Testis (tissue), 3 donors: ENCODE data around the gene ST7. TPM values are rescaled to one million over a fixed set of nuclear protein-coding genes. Genes with fewer than 3 reads are reported as not detected.

Experiments
- DNase-seq: peaks from one replicate; pipeline ENCODE4 v3.0.0-alpha.2; 2019
- H3K27ac ChIP-seq, 2 donors: fragments of 200-600 bp; sonication (generic); one replicate each; pipeline ENCODE4 v1.5.1; 2019
- H3K27me3 ChIP-seq: fragments of 200-600 bp; sonication (generic); one replicate; pipeline ENCODE4 v1.5.1; 2019
- H3K36me3 ChIP-seq: fragments of 200-600 bp; sonication (generic); one replicate; pipeline ENCODE4 v1.5.1; 2017; ENCODE audit warnings: low read depth; ENCODE audit errors: missing control alignments
- H3K4me1 ChIP-seq: fragments of 200-600 bp; sonication (generic); one replicate; pipeline ENCODE4 v1.5.1; 2019
- H3K4me3 ChIP-seq, 2 donors: fragments of 200-600 bp; sonication (generic); one replicate each; pipeline ENCODE4 v1.5.1; 2017 to 2019
- H3K9me3 ChIP-seq: fragments of 200-600 bp; sonication (generic); one replicate; pipeline ENCODE4 v1.5.1; 2017
- CTCF ChIP-seq, 3 experiments: fragments of 450-650 bp in 2 of 3; fragments of 200-600 bp in 1 of 3; sonication (generic) in 1 of 3; IDR thresholded peaks; one replicate each; pipeline ENCODE4 v1.5.1; 2016 to 2019; ENCODE audit warnings: antibody characterized with exemption in 3 of 3, mild to moderate bottlenecking in 2 of 3, moderate library complexity in 1 of 3
- POLR2A ChIP-seq: fragments of 450-650 bp; IDR thresholded peaks from one replicate; pipeline ENCODE4 v1.6.1; 2017; ENCODE audit warnings: antibody characterized with exemption, mild to moderate bottlenecking, moderate library complexity
- WGBS, 2 donors: methylation state at CpG; one replicate each; pipeline ENCODE4 v1.1.5; 2018; 5-methylcytosine and 5-hydroxymethylcytosine counted together
- intact Hi-C: fragments of 100-400 bp; cut with DNase I; formaldehyde crosslinking; loops from one replicate; pipeline ENCODE4 v1.15.1; 2023; ENCODE audit warnings: low total_unique reads
- polyA plus RNA-seq: library from polyadenylated mRNA; stranded (reverse); fragments of 350-450 nt; fragmentation: Illumina TruSeq; extraction: RNeasy Lipid Tissue Mini Kit (QIAGEN cat#74804); gene quantifications from one replicate; pipeline ENCODE4 v1.2.3, GENCODE V29; 2014; ENCODE audit warnings: low read depth, low replicate concordance; ENCODE audit not compliant: insufficient read depth
- total RNA-seq, 2 donors: library from RNA; depleted of rRNA; stranded (reverse); fragments of >200 nt; gene quantifications; one replicate each; pipeline ENCODE4 v1.2.3, GENCODE V29; 2016

The ST7 gene
- total and polyA plus RNA-seq, 3 donors from 2014 or later: 15.9 to 25.3 (median 23.2) TPM

GRCh38 chr7:117212969-117213877, 259.9 kb downstream of the ST7 start:
- WGBS, 2 donors: 68 to 77% methylated on average over 5 of the region's 5 CpGs
- intact Hi-C loops: no loop called here
- no peaks in the 10 kb centered on the region for H3K36me3 ChIP-seq
- peak; percentile 78 for DNase-seq
- no peaks in the 10 kb centered on the region for H3K27me3 ChIP-seq
- no peaks in the 10 kb centered on the region for H3K4me1 ChIP-seq
- no peaks in the 10 kb centered on the region for H3K9me3 ChIP-seq
- no peak overlapping the region for H3K4me3 ChIP-seq
- no peak for TF ChIP-seq POLR2A
- TF ChIP-seq CTCF (IDR thresholded peaks at IDR 0.05): peak; percentile 25 to 81 (median 62)
- no peak overlapping the region for H3K27ac ChIP-seq

GRCh38 chr7:117216010-117216409, 262.7 kb downstream of the ST7 start:
- 91 to 98% methylated on average over 1 of the region's 1 CpG for WGBS, 2 donors
- no peak overlapping the region for H3K4me3 ChIP-seq
- intact Hi-C loops: no loop called here

DNA sequence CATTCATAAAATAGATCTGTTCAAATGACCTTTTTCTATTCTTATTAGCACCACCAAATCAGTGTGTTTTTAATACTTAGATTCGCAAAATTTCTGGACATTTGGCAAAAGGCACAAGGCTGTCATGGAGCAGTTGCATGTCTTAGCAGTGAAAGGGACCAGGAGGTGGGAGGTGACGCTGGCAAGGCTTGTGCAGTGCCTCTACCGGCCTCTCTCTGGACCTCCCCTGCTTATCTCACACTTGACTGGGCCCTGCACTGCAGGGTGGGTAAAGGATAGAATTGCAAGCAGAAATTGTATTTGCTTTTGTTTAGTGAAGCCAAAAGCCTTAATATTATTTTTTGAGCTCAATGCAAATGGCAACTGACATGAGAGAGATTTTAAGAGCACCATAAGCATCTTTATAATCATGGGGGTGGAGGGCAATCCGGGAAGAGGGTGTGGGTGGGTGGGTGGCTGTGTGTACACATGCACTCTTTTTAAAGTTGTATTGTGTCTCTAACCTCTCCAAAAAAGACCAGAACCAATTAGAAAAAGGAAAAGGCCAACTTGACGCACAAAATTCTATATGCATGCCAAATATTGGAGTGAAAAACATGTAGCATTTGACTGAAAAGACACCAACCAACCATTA, 263.3 kb downstream of the ST7 start:
- H3K4me3 ChIP-seq: no peak overlapping the region
- TF ChIP-seq CTCF (IDR thresholded peaks at IDR 0.05): no peak
- TF ChIP-seq POLR2A: no peak
- no peaks in the 10 kb centered on the region for H3K4me1 ChIP-seq
- H3K27me3 ChIP-seq: no peaks in the 10 kb centered on the region
- no peaks in the 10 kb centered on the region for H3K36me3 ChIP-seq
- no peak overlapping the region for H3K27ac ChIP-seq
- intact Hi-C loops: no loop called here
- WGBS, 2 donors: 78 to 84% methylated on average over 5 of the region's 5 CpGs
- no peak for DNase-seq
- H3K9me3 ChIP-seq: no peaks in the 10 kb centered on the region

More at GRCh38 chr7:117216010-117216409, 262.7 kb downstream of the ST7 start:
- TF ChIP-seq POLR2A (no peak), CTCF (IDR thresholded peaks at IDR 0.05) (no peak)
- no peak for DNase-seq
- Histone ChIP-seq H3K4me1 (no peaks in the 10 kb centered on the region), H3K27me3 (no peaks in the 10 kb centered on the region), H3K36me3 (no peaks in the 10 kb centered on the region), H3K27ac (no peak overlapping the region), H3K9me3 (no peaks in the 10 kb centered on the region)

DNA sequence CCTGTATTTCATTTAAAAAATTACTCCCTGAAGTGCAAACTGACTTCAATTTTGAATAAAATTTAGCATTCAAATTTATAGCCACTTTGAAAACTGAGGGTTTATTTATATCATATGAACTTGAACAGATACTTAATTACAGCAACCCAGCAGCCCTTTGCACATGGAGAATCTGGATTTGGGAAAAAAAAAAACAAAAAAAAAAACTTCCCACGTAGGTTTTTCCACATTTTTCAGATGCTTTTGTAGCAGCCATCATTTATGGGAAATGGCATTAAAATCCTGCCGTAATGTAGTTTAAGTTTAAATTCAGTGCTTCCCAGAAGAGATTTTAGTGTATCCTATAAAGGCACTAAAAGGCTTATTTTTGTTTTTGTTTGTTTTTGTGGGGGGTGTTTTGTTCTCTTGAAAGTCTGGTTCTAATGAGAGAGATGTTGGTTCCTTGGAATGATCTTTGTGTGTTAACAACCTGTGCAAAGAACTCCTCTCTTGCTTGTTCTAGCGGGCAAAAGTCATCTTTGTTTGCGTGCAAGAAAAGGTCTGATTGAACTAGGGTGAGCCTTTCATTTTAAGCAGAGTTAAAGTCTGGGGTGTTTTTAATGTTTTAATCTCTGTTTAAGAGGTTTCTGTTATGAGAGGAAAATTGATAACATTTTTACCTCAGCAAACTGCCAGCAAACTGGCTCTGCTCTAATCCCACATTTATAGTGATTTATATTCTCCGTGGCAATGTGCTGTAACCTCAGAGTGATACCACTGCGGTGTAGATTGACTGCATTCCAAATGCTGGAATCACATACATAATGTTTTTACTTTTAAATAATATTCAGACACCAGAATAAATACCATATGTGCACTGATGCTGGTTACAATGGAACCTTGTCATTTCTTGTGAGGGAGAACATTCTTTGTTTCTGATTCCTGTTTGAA, 264.1 kb downstream of the ST7 start:
- Histone ChIP-seq H3K4me1 (no peaks in the 10 kb centered on the region), H3K36me3 (no peaks in the 10 kb centered on the region), H3K27me3 (no peaks in the 10 kb centered on the region), H3K27ac (no peak overlapping the region), H3K4me3 (no peak overlapping the region), H3K9me3 (no peaks in the 10 kb centered on the region)
- TF ChIP-seq CTCF (IDR thresholded peaks at IDR 0.05) (no peak), POLR2A (no peak)
- intact Hi-C loops: no loop called here
- no peak for DNase-seq
- WGBS, 2 donors: 67 to 75% methylated on average over 6 of the region's 6 CpGs
